LNCaP clone FGC (cell line): ENCODE measurements around the gene WNT8B.

Source experiments
- DNase-seq: peaks from one replicate; pipeline ENCODE4 v3.0.0-alpha.2; 2011; ENCODE audit warnings: low read depth
- H3K4me3 ChIP-seq: 2 replicates; pipeline ENCODE4 v1.5.1; 2011; ENCODE audit warnings: mild to moderate bottlenecking, low read depth, low read length, control low read depth
- TF ChIP-seq, protein P1 (sequence below): IDR thresholded peaks from 2 replicates; pipeline ENCODE4 v1.5.1; 2012; ENCODE audit warnings: mild to moderate bottlenecking; ENCODE audit not compliant: control insufficient read depth, insufficient read depth; ENCODE audit errors: extremely low read depth

Gene WNT8B

DNA sequence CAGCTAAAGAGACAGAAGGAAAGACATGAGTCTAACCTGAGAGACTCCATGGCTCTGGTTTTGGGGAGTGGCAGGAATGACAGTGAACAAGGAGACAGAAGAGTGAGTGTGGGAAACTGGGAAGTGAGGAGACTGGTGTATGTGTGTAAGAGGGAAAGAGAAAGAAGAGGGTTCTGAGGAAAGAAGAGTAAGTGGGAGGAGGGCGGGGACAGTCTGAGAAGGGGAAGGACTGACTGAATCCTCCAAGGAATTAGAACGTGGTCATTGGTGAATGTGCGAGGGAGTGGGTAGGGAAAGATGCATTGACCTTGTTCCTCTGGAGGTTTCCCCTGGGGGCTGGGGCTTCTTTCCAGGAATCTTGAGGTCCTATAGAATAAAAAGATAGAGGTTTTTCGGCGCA, 26.6 kb downstream of the WNT8B start:
- TF ChIP-seq, protein P1, sequence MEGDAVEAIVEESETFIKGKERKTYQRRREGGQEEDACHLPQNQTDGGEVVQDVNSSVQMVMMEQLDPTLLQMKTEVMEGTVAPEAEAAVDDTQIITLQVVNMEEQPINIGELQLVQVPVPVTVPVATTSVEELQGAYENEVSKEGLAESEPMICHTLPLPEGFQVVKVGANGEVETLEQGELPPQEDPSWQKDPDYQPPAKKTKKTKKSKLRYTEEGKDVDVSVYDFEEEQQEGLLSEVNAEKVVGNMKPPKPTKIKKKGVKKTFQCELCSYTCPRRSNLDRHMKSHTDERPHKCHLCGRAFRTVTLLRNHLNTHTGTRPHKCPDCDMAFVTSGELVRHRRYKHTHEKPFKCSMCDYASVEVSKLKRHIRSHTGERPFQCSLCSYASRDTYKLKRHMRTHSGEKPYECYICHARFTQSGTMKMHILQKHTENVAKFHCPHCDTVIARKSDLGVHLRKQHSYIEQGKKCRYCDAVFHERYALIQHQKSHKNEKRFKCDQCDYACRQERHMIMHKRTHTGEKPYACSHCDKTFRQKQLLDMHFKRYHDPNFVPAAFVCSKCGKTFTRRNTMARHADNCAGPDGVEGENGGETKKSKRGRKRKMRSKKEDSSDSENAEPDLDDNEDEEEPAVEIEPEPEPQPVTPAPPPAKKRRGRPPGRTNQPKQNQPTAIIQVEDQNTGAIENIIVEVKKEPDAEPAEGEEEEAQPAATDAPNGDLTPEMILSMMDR, result no peak
- H3K4me3 ChIP-seq, result no peak overlapping the region
- DNase-seq, result no peak

DNA sequence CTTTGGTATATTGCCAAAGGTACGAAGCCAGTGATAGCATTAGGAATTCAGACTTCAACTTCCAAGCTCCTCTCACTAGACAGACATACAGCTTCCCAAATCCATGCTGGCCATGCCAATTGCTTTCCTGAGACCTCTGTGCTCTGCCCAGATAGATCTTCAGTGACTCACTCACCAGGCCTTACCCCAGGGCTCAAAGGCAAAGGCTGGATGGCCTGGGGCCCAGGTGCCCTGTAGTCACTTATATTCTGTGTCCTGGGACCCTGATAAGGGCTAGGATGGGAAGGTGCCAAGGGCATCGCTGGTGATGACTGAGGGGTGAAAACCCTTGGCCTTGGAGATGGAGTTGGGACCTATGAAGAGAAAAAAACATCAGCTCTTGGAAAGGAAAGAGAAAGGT, 27.7 kb downstream of the WNT8B start:
- no peak overlapping the region for H3K4me3 ChIP-seq
- TF ChIP-seq, protein P1, result no peak
- no peak for DNase-seq

DNA sequence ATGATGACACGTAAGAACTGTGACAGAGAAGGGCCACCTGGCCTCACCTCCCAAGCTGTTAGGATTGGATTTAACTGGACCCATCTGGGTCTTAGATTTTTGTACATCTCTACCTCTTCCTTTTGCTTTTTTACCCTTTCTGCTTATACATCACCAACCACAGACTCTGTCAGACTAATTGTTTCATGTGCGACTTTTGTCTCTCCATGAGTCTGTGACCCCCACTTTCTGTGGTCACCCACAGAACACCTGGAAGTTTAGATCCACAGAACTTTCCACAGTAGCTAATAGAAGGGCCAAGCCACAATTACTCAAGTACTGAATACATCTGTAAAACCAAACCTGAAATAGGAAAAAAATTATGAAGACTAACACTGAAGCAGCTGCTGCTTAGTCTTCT, 33.8 kb downstream of the WNT8B start:
- TF ChIP-seq, protein P1, result no peak
- DNase-seq, result no peak
- H3K4me3 ChIP-seq, result no peak overlapping the region

DNA sequence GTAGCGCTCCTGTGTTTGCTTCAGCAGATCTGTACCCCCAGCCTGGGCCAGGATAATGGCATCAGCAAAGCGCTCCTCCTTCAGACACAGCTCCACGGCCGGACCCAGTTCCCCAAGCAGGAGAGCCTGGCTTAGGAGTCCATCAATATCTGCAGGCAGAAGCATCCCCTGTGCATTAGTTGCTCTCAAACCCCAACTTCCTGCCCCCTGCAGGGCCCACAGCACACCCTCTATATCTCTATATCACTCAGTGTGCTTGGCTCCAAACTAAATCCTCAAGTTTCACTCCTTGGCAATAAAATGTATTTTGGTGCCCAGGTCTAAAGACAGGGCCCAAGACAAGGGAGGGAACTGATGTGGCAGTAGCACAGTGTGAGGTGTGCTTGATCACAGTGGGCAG, 35.2 kb downstream of the WNT8B start:
- no peak for DNase-seq
- TF ChIP-seq, protein P1, result no peak
- H3K4me3 ChIP-seq, result no peak overlapping the region

DNA sequence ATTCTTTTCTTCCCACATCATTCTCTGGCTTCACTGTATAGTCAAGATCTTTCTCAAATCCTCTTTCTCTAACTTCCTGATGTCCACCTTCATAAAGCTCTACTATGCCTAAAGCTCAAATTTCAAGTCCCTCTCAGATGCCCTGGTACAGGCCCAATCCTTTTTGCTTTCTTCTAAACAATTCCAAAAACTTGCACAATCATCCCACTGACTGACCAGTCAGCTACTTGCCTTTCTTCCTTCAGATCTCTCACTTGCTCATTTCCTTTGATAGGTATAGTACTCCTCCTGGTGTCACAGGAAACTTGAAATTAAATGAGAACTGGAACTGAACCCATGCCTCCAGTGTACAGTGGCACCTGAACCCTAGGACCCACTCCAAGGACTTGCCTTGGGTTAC, 38.6 kb downstream of the WNT8B start:
- no peak for DNase-seq
- TF ChIP-seq, protein P1, result no peak
- H3K4me3 ChIP-seq, result no peak overlapping the region

DNA sequence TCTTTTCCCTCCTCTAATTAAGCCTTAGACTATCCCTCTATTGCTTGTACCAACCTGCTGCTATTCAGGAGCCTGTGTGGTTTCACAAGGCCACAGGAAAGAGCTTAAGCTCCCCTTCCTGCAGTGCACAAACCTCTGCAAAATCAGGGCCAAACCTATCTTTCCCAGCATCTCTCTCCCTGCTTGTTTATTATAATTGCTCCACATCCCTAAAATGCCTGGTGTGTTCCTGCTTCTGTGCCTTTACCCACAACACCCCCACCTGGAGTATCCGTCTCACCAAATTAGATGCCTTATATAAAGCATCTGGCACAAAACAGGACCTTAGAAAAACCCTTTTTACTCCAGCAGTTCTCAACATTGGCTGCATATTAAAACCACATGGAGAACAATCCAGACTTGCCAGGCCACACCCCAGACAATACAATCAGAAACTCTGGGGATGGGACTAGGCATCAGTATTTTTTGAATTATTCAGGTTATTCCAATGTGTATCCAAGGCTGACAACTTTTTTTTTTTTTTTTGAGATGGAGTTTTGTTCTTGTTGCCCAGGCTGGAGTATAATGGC, 40.2 kb downstream of the WNT8B start:
- DNase-seq, result no peak
- TF ChIP-seq, protein P1, result no peak
- H3K4me3 ChIP-seq, result no peak overlapping the region

DNA sequence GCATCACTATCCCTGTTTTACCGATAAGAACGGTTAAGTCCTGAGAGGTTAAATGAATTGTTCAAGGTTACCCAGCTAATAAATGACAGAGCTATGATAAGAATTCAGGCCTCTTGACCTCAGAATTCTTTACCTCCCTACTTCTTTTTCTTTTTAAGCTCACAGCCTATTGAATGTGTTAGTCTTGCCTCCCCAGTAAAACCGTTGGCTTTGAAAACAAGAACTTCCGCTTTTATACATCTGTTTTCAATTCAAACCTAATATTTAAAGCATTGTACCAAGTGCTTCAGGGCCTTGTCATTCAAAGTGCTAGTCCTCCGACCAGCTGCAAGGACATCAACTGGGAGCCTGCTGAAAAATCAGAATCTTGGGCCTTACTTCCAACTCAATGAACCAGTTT, 41.3 kb downstream of the WNT8B start:
- no peak overlapping the region for H3K4me3 ChIP-seq
- DNase-seq, result no peak
- TF ChIP-seq, protein P1, result no peak
